ENCODE measurements around the gene CYP20A1.
"Not testable (repeated sequence)": the region's sequence is repeated elsewhere in the genome, so short reads cannot be mapped to it uniquely, and the experiment has no call there.

GRCh38 chr2:203302586-203302985 is 63.8 kb downstream of the CYP20A1 start:
- not testable (repeated sequence) for TF ChIP-seq CTCF (conservative IDR thresholded peaks at IDR 0.05); ZFX (IDR thresholded peaks at IDR 0.05)
